KOPT-K1 (cell line): Measurements from ENCODE around the gene EFHC1.

Experiments
- H3K27ac ChIP-seq: fragments of 200-600 bp; sonication (generic); 2 replicates; pipeline ENCODE4 v1.5.1; 2016; ENCODE audit warnings: antibody characterized with exemption, mild to moderate bottlenecking, low read depth, low read length; ENCODE audit not compliant: poor library complexity, severe bottlenecking
- H3K36me3 ChIP-seq: fragments of 200-600 bp; sonication (generic); 2 replicates; pipeline ENCODE4 v1.5.1; 2017; ENCODE audit warnings: antibody characterized with exemption, mild to moderate bottlenecking, low read length, moderate library complexity; ENCODE audit not compliant: insufficient read depth
- H3K9me3 ChIP-seq: fragments of 200-600 bp; sonication (generic); 2 replicates; pipeline ENCODE4 v1.5.1; 2017; ENCODE audit warnings: antibody characterized with exemption, low read length, mild to moderate bottlenecking; ENCODE audit not compliant: insufficient read depth, poor library complexity, severe bottlenecking

EFHC1 gene

DNA sequence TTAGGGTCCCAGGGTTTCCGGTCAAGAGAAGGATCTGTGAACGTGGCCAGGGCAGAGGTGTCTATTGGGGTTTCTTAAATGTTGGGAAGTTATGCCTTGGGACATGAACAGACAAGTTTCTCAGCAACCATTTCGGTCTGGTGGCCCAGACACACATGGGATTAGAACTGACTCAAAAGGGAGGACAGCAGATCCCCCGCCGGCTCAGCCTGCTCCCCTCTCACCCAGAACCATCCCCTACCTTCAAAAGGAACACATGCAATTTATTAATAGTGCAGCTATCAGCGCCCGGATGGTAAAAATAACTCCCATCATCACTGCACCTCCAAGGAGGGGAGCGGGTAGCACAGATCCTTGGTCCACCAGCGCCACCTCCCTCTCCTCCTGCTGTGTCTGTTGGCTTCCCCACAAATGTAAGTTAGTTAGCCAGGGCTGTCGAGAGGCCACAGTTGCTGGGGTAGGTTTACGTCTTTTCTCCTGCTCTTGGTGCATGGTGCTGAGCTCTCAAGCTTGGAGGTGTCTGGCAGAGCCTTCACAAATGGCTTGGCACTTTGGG, 79.6 kb downstream of the EFHC1 start:
- no peak overlapping the region for H3K27ac ChIP-seq
- no peaks in the 10 kb centered on the region for H3K9me3 ChIP-seq

DNA sequence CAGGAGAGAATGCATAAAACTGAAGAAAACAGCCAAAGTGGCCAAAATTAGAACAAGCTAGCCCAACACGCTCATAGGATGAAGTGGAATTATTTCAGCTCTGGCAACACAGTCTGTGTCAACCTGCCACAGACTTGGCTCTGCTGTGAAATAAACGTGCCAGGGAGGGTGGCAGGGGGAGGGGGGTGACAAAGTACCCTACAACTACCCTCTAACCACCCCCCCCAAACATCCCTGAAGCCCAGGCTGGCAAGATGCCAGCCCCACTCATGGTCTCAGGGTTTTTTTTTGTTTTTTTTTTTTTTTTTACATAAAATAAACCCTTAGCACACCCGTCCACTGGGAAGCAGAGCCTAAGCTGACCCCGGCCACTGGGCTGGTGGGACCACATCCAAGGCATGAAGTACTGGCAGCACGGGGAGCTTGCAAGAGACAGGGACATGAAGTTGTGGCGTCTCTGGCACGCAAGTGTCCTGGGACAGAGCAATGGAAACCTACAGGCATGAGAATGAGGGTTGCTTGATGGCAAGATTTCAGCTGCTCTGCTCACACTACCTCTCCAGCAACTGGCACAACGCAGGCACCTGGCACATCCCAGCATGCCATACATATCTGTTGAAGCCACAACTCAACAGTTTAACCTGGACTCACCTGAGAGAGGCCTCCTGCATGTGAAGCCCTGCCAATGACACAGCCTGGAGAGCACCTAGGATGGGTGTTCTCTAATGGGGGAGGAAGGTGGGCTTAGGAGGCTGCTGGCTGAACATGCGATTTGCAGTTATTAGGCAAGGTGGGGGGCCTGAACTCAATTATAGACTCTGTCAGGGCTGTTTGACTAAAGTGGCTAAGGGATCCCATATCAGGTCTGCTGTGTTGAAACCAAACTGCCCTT, 80.3 kb downstream of the EFHC1 start:
- Histone ChIP-seq H3K27ac (no peak overlapping the region), H3K9me3 (no peaks in the 10 kb centered on the region), H3K36me3 (peaks cover 9% of the 10 kb centered on the region; the same call in 1 of the 2 replicates)

More for the DNA sequence above, 79.6 kb downstream of the EFHC1 start:
- peaks cover 9% of the 10 kb centered on the region; the same call in 1 of the 2 replicates for H3K36me3 ChIP-seq

DNA sequence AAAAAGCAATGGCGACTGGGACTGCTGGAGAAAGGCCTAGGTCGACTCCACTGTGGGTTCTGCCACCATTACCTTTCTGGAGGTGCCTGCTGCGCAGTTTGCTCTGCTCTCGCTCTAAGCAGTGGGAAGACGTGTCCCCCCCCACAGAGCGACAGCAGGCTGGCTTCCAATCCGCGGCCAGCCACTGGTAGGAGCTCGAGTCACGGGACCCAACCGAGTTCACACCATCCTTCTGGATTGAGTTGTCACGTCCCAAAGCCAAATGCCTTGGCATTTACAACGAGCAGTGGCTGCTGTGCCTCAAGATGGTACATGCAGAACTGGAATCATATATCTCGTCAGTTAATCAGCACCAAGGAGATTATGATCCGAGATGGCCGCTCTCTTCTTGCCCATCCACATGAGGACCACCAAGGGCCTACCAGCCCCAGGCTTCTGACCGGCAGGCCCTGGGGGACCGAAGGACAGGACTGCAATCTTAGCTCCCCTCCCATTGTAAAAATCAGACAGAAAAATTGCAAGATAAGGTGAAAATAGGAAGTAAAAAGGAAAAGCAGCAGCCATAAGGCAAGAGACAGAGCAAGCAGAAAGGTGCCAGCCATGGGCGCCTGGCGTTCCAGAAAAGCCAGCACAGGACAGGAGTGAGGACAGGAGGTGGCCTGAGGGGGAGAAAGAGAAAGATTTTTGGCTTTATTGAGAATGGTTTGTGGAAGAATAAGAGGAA, 82.3 kb downstream of the EFHC1 start:
- H3K9me3 ChIP-seq, result no peaks in the 10 kb centered on the region
- peaks cover 24% of the 10 kb centered on the region; the same call in 1 of the 2 replicates for H3K36me3 ChIP-seq
- no peak overlapping the region for H3K27ac ChIP-seq

DNA sequence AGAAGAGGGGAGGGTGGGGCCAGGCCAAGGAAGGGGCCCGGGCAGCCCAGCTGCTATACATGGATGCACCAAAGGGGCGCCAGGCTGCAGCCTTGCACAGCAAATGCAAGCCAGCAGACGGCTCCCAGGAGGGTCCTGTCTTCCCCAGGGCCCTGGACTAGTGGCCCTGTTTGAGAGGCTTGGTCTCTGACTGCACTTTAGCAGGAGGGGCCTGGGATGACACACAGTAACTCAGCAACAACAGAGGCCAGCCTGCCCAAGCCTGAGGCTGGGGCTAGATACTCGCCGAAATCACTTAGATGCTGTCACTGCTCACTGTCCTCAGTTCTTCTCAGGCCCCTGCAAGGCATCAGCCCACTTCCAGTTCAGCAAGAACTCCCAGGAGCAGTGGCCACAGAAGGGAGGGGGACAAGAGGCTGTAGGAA, 83.2 kb downstream of the EFHC1 start:
- Histone ChIP-seq H3K27ac (no peak overlapping the region), H3K9me3 (no peaks in the 10 kb centered on the region), H3K36me3 (peaks cover 32% of the 10 kb centered on the region; the same call in 1 of the 2 replicates)

DNA sequence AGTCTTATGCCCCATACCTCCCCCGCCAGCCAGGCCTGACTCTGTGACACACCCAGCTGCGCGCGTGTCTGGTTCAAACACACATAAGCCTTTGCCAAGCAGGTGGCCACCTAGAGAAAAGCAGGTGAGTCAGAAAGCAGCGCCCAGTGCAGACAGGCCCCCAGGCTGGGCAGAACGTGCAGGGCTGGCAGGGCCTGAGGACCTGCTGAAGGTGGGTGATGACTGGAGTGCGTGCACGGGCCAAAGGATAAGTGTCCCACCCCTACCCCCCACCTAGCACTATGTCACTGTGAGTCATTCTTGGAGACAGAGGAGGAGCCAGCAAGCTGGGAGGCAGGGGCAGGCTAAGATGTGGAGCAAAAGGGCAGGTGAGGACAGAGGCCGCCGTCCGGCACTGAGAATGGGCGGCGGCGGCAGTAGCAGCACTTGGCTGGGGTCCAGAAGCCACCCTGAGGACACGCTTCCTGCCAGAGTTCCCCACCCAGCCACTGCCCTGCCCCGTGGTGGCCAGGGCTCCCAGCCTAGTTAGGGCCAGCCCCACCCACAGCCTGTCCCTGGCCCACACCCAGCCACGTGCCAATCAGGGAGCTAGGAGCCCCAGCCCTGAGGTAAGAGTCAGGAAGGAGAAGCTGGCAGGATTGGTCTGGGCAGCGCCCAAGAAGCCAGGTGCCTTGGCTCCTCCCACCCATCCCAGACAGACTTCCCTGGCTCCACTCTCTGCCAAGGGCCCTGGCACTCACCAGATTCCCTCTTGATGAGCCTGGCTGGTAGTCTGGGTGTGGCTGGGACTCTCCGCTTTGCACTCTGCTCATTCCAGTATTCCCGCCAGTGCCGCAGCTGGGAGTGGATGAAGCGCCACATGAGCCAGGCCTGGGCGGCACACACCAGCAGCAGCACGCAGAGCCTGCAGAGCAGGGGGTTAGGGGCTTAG, 84.0 kb downstream of the EFHC1 start:
- H3K9me3 ChIP-seq, result no peaks in the 10 kb centered on the region
- no peak overlapping the region for H3K27ac ChIP-seq
- peaks cover 40% of the 10 kb centered on the region; the same call in 1 of the 2 replicates for H3K36me3 ChIP-seq

DNA sequence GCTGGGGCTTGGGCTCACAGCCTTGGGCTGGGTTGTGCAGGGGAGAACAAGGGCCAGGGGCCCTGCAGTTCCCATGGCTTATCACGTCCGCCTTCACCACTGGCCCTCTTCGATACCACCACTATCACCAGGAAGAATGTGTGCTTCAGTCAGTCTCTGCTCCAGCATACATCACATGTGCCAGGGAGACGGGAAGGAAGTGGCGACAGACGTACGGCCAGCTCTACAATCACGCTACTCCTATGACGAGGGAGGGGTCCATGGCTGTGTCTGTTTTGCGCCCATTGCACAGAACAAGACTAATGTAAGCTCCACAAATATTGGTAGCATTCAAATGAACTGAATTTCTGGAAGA, 84.6 kb downstream of the EFHC1 start:
- H3K36me3 ChIP-seq, result peaks cover 44% of the 10 kb centered on the region; the same call in 1 of the 2 replicates
- H3K27ac ChIP-seq, result no peak overlapping the region

DNA sequence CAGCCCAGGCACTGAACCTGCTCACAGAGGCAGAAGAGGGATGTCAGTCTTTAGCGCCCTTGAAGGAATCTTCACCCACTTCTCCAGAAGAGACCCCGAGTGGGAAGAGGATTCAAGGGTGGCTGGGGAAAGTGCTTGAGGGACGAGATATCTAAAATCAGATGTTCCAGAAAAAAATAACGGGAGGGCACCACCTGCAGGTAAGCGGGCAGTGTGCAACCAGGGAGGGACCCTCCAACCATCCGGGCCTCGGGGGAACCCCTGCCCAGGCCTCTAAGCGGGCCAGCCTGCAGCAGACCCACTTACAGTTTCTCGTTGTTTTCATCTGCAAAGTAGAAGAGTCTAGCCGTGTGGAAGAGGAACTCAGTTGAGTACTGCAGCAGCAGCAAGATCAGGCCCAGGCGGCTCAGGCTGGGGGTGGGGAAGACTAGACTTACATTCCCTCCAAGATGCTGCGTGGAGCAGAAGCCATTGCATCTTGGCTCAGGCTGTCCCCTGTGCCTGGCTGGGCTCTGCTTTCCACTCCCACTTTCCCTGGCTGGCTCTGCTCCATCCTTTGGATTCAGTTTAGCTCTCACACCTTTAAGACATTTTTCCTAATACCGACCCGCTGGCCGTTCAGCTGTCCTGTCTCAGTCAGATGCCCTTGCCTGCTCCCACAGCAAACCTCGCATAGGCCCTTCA, 85.7 kb downstream of the EFHC1 start:
- Histone ChIP-seq H3K9me3 (no peaks in the 10 kb centered on the region), H3K27ac (no peak overlapping the region), H3K36me3 (peaks cover 44% of the 10 kb centered on the region)

More for the DNA sequence above, 84.6 kb downstream of the EFHC1 start:
- H3K9me3 ChIP-seq, result no peaks in the 10 kb centered on the region

DNA sequence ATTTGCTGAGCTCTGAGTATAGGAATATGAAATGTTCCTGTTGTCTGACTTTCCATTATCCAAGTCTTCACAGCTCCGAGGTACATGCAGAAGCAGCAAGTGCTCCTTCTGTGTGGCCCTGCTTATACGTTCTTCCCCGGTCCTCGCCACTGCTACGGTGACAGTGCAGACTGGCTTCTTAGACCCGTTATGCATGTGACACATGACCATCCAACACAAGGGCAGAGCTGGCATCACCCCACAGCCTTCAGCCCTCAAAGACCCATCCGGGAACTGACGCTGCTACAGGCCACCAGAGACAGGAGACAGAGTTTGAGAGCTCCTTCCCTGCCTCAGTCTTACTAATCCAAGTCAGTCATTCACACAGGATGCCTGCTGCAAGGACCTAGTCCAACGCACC, 86.3 kb downstream of the EFHC1 start:
- H3K27ac ChIP-seq, result no peak overlapping the region
- no peaks in the 10 kb centered on the region for H3K9me3 ChIP-seq
- H3K36me3 ChIP-seq, result peaks cover 49% of the 10 kb centered on the region

DNA sequence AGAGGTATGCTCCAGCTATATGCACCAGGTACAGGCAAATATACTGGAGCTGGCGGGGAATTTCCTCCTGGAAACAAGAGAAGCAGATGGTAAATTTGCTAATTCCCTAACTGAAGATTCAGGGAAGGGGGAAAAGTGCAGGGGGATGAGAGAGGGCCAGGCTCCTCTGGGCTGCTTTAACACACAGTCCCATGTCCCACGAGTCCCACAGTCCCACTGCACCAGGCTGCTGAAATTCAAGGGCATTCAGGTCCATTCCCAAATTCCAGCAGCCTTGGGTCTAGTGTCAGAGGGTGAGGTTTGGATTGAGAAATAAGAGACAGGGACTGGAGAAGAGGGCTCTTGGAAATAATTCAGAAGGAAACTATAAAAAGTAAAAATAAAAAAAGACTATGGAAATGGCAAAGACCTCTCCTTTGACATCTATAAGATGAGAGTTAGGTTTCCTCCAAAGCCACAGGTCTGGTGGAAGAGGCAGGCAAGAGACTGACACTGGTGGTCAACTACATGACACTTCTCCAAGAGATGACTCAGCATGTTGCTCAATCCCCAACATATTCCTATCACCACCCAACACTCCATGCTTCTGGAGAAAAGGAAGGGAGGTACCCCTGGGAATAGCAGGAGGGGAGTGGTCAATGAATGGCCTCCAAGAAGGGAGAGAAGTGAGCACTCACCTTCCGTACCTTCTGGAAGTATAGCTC, 87.6 kb downstream of the EFHC1 start:
- Histone ChIP-seq H3K36me3 (peaks cover 44% of the 10 kb centered on the region), H3K9me3 (no peaks in the 10 kb centered on the region), H3K27ac (no peak overlapping the region)

DNA sequence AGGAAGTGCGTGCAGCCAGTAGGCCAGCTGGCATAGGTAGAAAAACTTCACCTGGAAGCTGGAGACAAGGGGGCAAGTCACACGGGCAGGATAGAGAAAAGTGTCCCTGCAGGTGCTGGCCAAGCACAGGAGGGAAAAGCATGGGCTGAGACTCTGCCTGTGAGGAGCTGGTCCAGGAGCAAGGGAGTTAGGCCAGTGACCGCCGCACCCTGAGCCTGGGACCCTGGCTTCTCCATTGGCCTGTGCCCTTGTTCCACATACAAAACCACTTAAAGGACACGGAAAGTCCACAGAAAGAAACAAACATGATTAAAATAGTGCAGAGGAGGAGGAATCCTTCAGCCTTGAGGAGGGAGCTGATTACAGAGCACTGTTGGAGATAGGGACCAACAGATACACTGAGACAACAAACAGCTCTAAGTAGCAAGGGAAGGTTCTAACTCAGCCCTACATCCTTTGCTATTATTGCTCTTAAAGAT, 88.2 kb downstream of the EFHC1 start:
- H3K27ac ChIP-seq, result no peak overlapping the region
- peaks cover 44% of the 10 kb centered on the region for H3K36me3 ChIP-seq
- H3K9me3 ChIP-seq, result no peaks in the 10 kb centered on the region

DNA sequence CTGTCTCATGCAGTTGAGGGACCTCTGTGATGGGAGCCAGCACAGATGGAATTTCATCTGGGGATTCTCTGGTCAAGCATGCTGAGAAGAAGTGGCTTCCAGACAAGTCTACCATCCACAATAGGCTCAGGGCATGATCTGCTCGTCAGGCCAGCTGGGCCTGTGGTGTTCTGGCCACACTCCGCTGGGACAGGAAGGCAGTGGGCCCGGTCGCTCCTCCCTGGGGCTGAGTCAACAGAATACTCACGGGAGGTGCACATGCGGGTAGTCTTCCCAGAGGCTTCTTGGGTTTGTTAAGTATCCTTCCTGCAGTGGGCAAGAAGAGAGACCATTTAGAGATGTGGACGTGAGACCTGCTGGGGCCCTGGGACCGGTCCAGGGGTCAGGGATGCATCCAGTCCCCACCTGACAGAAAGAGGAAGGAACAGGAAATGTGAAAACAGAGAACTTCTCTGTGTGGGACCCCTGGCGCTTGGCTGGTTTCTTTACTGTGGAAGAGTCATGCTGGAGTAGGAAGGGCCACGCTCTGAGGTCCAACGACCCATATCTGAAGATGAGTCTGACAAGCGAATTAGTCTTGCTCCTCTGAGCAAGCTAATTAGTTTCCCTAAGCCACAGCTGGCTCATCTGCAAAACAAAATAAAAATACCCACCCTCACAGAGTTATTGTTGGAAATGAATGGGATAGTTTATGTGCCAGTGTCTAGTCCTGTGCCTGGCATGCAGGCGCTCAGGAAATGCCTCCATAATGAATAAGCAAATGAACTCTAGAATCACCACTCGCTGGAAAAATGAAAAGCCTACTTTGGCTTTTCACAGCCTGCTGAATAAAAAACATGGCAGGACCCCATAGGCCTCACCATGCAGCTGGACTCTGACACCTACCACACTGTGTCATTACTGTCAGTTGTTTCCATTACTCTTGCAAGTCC, 89.4 kb downstream of the EFHC1 start:
- H3K9me3 ChIP-seq, result no peaks in the 10 kb centered on the region
- peaks cover 48% of the 10 kb centered on the region for H3K36me3 ChIP-seq
- no peak overlapping the region for H3K27ac ChIP-seq

DNA sequence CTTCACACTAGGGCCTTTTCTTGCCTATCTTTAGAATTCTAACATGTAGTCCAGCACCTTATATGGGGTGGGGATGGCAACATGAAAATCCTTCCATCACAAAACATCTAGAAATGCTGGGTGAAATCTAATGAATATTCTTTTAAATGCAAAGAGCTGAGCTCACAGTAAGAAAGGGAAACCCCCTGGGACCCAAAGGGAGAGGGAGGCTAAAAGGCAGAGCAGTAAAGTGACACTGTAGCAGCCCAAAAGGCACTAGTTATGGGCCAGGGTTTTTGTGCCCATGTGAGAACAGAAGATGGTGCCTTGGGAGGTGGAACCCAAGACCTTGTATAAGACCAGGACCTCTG, 90.0 kb downstream of the EFHC1 start:
- H3K27ac ChIP-seq, result no peak overlapping the region
- no peaks in the 10 kb centered on the region for H3K9me3 ChIP-seq
- peaks cover 54% of the 10 kb centered on the region for H3K36me3 ChIP-seq

DNA sequence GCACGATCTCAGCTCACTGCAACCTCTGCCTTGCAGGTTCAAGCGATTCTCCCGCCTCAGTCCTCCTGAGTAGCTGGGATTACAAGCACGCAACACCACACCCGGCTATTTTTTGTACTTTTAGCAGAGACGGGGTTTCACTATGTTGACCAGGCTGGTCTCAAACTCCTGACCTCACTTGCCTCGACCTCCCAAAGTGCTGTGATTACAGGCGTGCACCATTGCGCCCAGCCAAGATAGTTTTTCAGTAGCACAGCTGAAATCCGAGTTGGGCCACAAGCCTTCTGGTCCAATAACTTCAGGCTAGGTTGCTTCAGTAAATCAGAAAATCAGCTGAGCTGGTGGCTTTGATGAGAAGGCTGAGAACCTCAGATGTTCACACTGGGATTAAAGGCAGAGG, 91.0 kb downstream of the EFHC1 start:
- peaks cover 56% of the 10 kb centered on the region for H3K36me3 ChIP-seq
- H3K9me3 ChIP-seq, result no peaks in the 10 kb centered on the region
- H3K27ac ChIP-seq, result no peak overlapping the region
